K562 (cell line): ENCODE results near the gene F12. TPM values are rescaled to one million over a fixed set of nuclear protein-coding genes. Genes with fewer than 3 reads are reported as not detected.

ENCODE experiments used
- ATAC-seq: fragments of 200-7000 bp; cut with Tn5 transposase; 3 replicates; pipeline ENCODE4 v1.9.1; 2020; ENCODE audit warnings: moderate library complexity
- BruUV-seq: library from RNA; stranded (reverse); fragments of 400-500 nt; replicated peaks from 2 replicates; lab custom pipeline; 2021; lab: Mats Ljungman, UMichigan
- CTCF ChIA-PET: fragments of 300-600 bp; formaldehyde crosslinking; extraction: SDS; loops from one replicate; lab custom pipeline; 2021; ENCODE audit warnings: low intra/inter-chr PET ratio; lab: Yijun Ruan, JAX
- POLR2A ChIA-PET: fragments of 300-600, 350-650 bp; sonication (Branson Sonifier 250); formaldehyde crosslinking; extraction: SDS; loops from one replicate; lab custom pipeline; 2021; ENCODE audit warnings: antibody characterized with exemption, inconsistent platforms; lab: Yijun Ruan, JAX
- DNase-seq, 4 experiments: peaks; one replicate each; pipeline versions ENCODE4 v3.0.0 to v3.0.0-alpha.2; 2011 to 2018; ENCODE audit warnings: low spot score in 3 of 4, mixed read lengths in 3 of 4; ENCODE audit errors: extremely low read depth in 1 of 4
- FAIRE-seq: peaks from 2 replicates; lab custom pipeline; 2011; peaks lifted over from hg19 to GRCh38; lab: Jason Lieb, UNC
- H2AFZ ChIP-seq: 2 replicates; pipeline ENCODE4 v1.6.0; 2011; ENCODE audit warnings: low read depth, low read length, control low read depth, inconsistent platforms
- H3K27ac ChIP-seq: fragments of 200-600 bp; 3 replicates; pipeline ENCODE4 v1.8.0; 2011; ENCODE audit warnings: low read depth, mild to moderate bottlenecking, control low read depth, inconsistent platforms, low read length, moderate library complexity, mixed read lengths; ENCODE audit errors: extremely low read depth
- H3K27me3 ChIP-seq, 2 experiments: fragments of 300-600 bp in 1 of 2; 2 replicates in 1 of 2; 3 replicates in 1 of 2; pipeline versions ENCODE4 v1.6.0 to v1.8.0; 2011; ENCODE audit warnings: inconsistent platforms in 2 of 2, low read length in 2 of 2, mild to moderate bottlenecking in 1 of 2, mixed read lengths in 1 of 2, moderate library complexity in 1 of 2; ENCODE audit not compliant: control insufficient read depth in 2 of 2, insufficient read depth in 2 of 2
- H3K36me3 ChIP-seq: fragments of 300-600 bp; 3 replicates; pipeline ENCODE4 v1.8.0; 2011; ENCODE audit warnings: mild to moderate bottlenecking, low read length, inconsistent platforms; ENCODE audit not compliant: control insufficient read depth, insufficient read depth
- H3K4me1 ChIP-seq, 2 experiments: fragments of 200-600 bp in 1 of 2; replicated peaks in 1 of 2; 2 replicates in 1 of 2; 3 replicates in 1 of 2; pipeline versions ENCODE4 v1.5.1 to v1.8.0; 2011; ENCODE audit warnings: inconsistent platforms in 2 of 2, low read length in 2 of 2, mild to moderate bottlenecking in 1 of 2, mixed read lengths in 1 of 2, moderate library complexity in 1 of 2; ENCODE audit not compliant: control insufficient read depth in 2 of 2, insufficient read depth in 2 of 2
- H3K4me2 ChIP-seq: 2 replicates; pipeline ENCODE4 v1.6.1; 2011; ENCODE audit warnings: low read length, control low read depth, inconsistent platforms, mixed read lengths; ENCODE audit not compliant: insufficient read depth
- H3K4me3 ChIP-seq: fragments of 200-600 bp; sonication (generic), shearing (Covaris generic); 2 replicates; pipeline ENCODE4 v1.5.1; 2016; ENCODE audit warnings: control low read depth, inconsistent platforms
- H3K79me2 ChIP-seq: fragments of 200-600 bp; 3 replicates; pipeline ENCODE4 v1.8.0; 2011; ENCODE audit warnings: low read length, inconsistent platforms; ENCODE audit not compliant: control insufficient read depth, insufficient read depth
- H3K9ac ChIP-seq, 2 experiments: 2 replicates each; pipeline versions ENCODE4 v1.6.0 to v1.6.1; 2011; ENCODE audit warnings: low read depth in 2 of 2, low read length in 2 of 2, control low read depth in 1 of 2, inconsistent platforms in 1 of 2, mild to moderate bottlenecking in 1 of 2, mixed read lengths in 1 of 2; ENCODE audit not compliant: insufficient read depth in 1 of 2
- H3K9me1 ChIP-seq: one replicate; pipeline ENCODE4 v1.6.0; 2011; ENCODE audit warnings: inconsistent platforms, mild to moderate bottlenecking, low read length, moderate library complexity; ENCODE audit not compliant: control insufficient read depth, insufficient read depth
- H3K9me3 ChIP-seq: replicated peaks from 2 replicates; pipeline ENCODE4 v1.5.1; 2011; ENCODE audit warnings: low read depth, low read length, inconsistent platforms; ENCODE audit not compliant: control insufficient read depth, insufficient read depth
- H4K20me1 ChIP-seq: replicated peaks from 2 replicates; pipeline ENCODE4 v1.6.1; 2011; ENCODE audit warnings: low read length, inconsistent platforms, mixed read lengths; ENCODE audit not compliant: control insufficient read depth, insufficient read depth
- CBFB ChIP-seq: sonication (generic); formaldehyde crosslinking; IDR thresholded peaks from 2 replicates; pipeline ENCODE4 v1.4.0; 2020; ENCODE audit warnings: mild to moderate bottlenecking, missing genetic modification reagents
- HMGN3 ChIP-seq: IDR thresholded peaks from 2 replicates; pipeline ENCODE4 v1.6.1; 2011; ENCODE audit warnings: borderline replicate concordance, low read depth, mild to moderate bottlenecking, mixed read lengths, low read length; ENCODE audit not compliant: insufficient read length; ENCODE audit errors: extremely low read depth
- PHB ChIP-seq: fragments of 250-450 bp; sonication (Bioruptor Pico); IDR thresholded peaks from 2 replicates; pipeline ENCODE4 v1.5.0; 2021
- WGBS: fragments of 100-300 bp; shearing (Covaris generic); methylation state at CpG from one replicate; pipeline ENCODE4 v1.1.6; 2016; ENCODE audit warnings: low coverage, mixed read lengths; ENCODE audit not compliant: insufficient coverage; ENCODE audit errors: missing lambda C conversion rate; 5-methylcytosine and 5-hydroxymethylcytosine counted together
- in situ Hi-C: fragments of 300-500 bp; cut with MboI; formaldehyde crosslinking; loops from 4 replicates; pipeline ENCODE4 v1.15.0; 2018; ENCODE audit warnings: inconsistent platforms, mixed read lengths
- intact Hi-C: fragments of 100-400 bp; cut with micrococcal nuclease; formaldehyde crosslinking; loops from 2 replicates; pipeline ENCODE4 v1.14.2; 2022
- polyA plus RNA-seq, 8 experiments: library from polyadenylated mRNA; depleted of rRNA in 4 of 8; stranded (reverse) in 5 of 8; unstranded in 3 of 8; fragments of >200 nt; fragmentation: Nextera tagmentation in 2 of 8; fragmentation: Illumina TruSeq in 1 of 8; extraction: Ambion mirVana in 2 of 8; extraction: Trizol in 1 of 8; gene quantifications; 2 replicates each; pipeline versions ENCODE4 v1.2.1 to v1.2.3, GENCODE V29; 2011 to 2014; ENCODE audit warnings: inconsistent platforms in 1 of 8, missing spikeins in 1 of 8
- total RNA-seq, 7 experiments: library from RNA; depleted of rRNA in 6 of 7; stranded (reverse); fragments of >200 nt in 6 of 7; fragmentation: Illumina TruSeq in 2 of 7; extraction: Trizol in 2 of 7; gene quantifications; 2 replicates each; pipeline versions ENCODE4 v1.2.1 to v1.2.3, GENCODE V29; 2011 to 2021; ENCODE audit warnings: low replicate concordance in 1 of 7

Gene F12
- total and polyA plus RNA-seq, 9 of the 15 experiments (the other 6 are each of a cell fraction or from before 2014, with no cell fraction given), result 0.59 to 18.3 (median 3.6) TPM

GRCh38 chr5:177389241-177390169 lies 19.9 kb downstream of the F12 start:
- DNase-seq (no peak), ATAC-seq (no peak)
- BruUV-seq, result no TSS peak
- H3K4me1 ChIP-seq, result peaks cover 7 to 16% of the 10 kb centered on the region in 2 experiments; a peak in 3 of 5 replicates
- CTCF ChIA-PET, result interaction anchor here (0.6 to 4.6 kb wide), 7 partner anchors 20 to 111 kb away, joined by 3 to 78 read pairs (median 4); no protein-coding TSS in a partner anchor
- intact Hi-C loops, result loop anchor here (1.0 kb wide), 3 partner anchors 19 to 71 kb away; no protein-coding TSS in a partner anchor
- H3K9me1 ChIP-seq, result no peaks in the 10 kb centered on the region
- WGBS, result 55% methylated on average over 20 of the region's 21 CpGs
- H3K9ac ChIP-seq, result peak overlapping the region; percentile 3 to 57; a peak in 2 of 4 replicates
- H3K27ac ChIP-seq, result no peak overlapping the region
- H3K9me3 ChIP-seq, result no peaks in the 10 kb centered on the region
- H3K4me3 ChIP-seq, result no peak overlapping the region
- peak overlapping the region; percentile 94 for H2AFZ ChIP-seq
- H3K79me2 ChIP-seq, result no peaks in the 10 kb centered on the region
- H4K20me1 ChIP-seq, result no peaks in the 10 kb centered on the region
- in situ Hi-C loops, result loop anchor here (5.0 to 10.0 kb wide), 2 partner anchors 58 to 675 kb away; partner anchors contain the start of gene PRR7
- H3K36me3 ChIP-seq, result no peaks in the 10 kb centered on the region
- peaks cover 0 to 12% of the 10 kb centered on the region in 2 experiments; a peak in 2 of 5 replicates for H3K27me3 ChIP-seq
- TF ChIP-seq CBFB (CRISPR knock-in tag) (0 out of 2 replicates have a peak, but pooled peaks have one; percentile 6), PHB (CRISPR knock-in tag) (no peak), HMGN3 (no peak)
- TF ChIP-seq, all 486 proteins: peak for 1
- no peak overlapping the region for H3K4me2 ChIP-seq
- no peak for FAIRE-seq
- POLR2A ChIA-PET, result interaction anchor here (0.5 to 2.0 kb wide), 6 partner anchors 14 to 47 kb away, joined by 3 to 7 read pairs (median 4); no protein-coding TSS in a partner anchor
